SKM-1 treated with dmso at 0.1 percent for 144 hours (cell line): ENCODE data around the gene CCDC85C.

Experiments used
- DNase-seq: peaks from one replicate; lab custom pipeline; 2025; ENCODE audit not compliant: unreplicated experiment; lab: John Stamatoyannopoulos, UW

CCDC85C gene

DNA sequence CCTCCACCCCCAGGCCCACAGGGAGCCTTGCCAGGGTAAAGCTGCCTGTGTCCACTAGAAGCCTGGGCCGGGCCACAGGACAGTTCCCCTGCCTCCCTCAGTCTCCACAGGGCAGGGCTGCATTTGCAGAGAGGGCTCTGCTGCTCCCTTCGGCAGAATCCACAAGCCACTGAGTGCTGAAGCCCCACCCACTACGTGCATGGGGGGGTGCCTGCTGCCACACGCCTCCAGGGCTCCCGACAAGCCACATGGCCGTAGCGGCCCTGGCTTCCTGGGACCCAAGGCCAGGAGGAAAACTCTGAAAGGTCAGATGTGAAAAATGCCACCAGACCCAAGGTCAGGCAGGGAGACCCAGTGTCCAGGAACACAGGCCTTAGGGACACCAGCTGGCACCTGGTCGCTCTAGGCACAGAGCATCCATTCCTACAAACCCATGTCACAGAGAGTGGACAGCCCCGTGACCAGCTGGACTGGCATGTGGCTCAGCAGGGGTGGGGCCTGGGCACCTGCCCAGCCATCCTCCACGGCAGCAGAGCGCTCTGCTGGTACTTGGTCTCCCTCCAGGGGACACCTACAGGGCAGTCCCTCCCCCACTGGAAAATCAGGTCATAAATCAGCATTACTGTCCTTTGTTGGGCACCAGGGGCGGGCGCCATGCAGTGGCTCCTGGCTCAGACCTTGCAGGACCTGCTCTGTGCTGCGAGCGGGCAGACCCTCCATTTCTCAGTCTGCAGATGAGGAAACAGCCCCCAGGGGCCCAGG, 42.9 kb downstream of the CCDC85C start:
- DNase-seq = no peak

- no peak for DNase-seq
Measured at GRCh38 chr14:99560403-99560802, 43.6 kb downstream of the CCDC85C start.

DNA sequence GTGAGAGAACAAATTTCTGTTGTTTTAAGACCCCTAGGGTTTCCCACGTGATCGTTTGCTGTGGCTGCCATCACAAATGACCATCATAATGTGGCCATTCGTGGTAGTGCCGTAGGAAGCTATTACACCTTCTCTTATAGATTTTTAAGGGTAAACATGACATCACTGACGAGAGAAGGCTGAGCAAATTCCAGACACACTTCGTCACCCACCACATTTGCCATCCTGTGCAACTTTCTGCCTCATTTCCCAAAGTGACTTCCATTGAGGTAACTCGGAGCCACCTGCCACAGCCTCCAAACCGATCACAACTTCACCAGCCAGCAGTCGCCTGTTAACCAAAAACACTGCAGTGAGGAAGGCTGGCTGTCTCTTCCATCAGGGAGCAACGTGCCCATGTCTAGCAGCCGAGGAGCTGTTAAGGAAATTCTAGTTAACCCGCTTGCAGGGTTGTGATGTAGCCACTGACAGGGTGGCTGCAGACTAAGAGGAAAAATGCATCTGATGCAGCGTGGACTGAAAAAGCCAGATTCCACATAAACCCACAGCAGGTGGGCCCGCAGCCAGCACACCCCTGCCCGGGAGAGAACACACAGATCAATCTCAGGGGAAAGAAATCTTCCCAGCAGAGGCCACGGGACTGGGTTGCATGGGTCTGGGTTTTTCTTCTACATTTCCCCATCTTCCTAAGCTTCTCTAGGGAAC, 44.6 kb downstream of the CCDC85C start:
- DNase-seq = no peak

GRCh38 chr14:99556134-99556791, 47.7 kb downstream of the CCDC85C start:
- DNase-seq = no peak

- no peak for DNase-seq
Measured at GRCh38 chr14:99554757-99555531, 49.1 kb downstream of the CCDC85C start.

GRCh38 chr14:99554184-99554583, 49.8 kb downstream of the CCDC85C start:
- DNase-seq = no peak

- no peak for DNase-seq
Measured at GRCh38 chr14:99552572-99553216, 51.3 kb downstream of the CCDC85C start.

- DNase-seq = no peak
Measured at GRCh38 chr14:99552021-99552553, 51.9 kb downstream of the CCDC85C start.

GRCh38 chr14:99551034-99551922, 52.7 kb downstream of the CCDC85C start:
- DNase-seq = no peak

DNA sequence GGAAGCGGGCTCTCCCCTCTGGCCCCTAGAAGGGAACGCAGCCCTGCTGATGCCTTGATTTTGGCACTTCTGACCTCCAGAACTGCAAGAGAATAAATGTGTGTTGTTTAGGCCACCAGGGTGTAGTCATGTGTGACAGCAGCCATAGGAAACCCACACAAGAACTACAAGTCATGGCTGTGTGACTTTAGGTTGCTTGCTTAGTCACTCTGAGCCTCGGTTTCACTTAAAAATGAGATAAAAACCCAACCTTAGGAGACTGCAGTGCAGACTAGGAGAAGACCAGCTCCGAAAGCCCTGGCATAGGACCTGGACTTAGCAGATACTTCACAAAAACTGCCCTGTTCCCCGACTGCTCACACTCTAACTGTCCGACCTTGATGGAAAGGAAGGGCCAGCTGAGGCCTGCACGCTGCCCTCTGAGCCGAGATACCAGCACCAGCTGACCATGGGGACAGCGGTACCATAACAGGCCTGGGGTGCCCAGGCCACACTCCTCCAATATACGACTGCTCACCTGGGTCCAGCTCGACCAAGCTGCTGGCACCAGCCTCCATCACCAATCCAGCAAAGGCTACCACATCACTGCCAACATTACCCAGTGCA, 53.5 kb downstream of the CCDC85C start:
- no peak for DNase-seq

- no peak for DNase-seq
Measured at GRCh38 chr14:99549684-99550083, 54.3 kb downstream of the CCDC85C start.

GRCh38 chr14:99548871-99549515, 55.0 kb downstream of the CCDC85C start:
- no peak for DNase-seq

- no peak for DNase-seq
Measured at GRCh38 chr14:99548255-99548654, 55.8 kb downstream of the CCDC85C start.

DNA sequence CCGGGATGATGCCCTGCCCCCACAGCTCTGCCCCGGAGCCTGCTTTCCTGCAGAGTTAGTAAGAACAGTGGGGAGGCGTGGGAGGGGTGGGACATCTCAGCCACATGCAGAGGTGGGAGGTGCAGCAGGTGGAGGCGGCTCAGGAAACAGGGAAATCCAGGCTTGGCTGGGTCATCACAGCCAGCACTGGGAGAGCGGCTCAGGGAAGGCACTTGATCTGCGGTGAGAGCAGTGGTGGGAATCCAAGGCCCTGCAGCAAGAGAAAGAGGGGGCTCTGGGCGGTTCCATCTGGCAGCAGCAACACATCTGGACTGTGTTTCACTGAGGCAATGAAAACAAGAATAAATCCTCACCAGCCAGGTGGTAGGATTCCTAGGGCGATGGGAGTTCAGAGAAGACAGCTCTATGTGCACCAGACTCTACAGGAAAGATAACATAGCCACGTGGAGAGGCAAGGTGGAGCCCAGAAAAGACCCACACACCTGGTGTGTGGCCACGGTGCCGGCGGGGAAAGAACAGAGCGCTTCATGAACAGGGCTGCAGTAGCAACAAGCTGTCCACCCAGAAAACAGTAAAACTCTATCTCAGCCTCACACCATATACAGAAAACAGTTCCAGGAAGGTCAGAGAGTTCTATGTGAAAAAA, 57.6 kb downstream of the CCDC85C start:
- DNase-seq = no peak

DNA sequence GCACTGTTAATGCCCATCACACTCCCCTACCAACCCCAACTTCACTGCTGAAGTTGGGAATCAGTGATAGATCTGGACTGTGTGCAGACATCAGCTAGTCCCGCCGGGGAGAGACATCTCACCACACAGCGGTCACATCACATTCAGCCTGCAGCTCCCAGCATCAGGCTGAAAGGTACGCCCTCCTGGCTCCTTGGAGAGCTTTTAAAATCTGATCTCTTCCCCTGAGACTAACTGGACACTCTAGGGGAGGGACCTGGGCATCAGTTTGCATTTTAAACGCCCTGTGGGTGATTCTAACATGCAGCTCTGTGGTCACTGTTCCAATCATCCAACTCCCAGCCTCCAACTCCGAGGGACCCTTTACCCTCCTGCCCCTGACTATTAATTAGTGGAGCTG, 58.4 kb downstream of the CCDC85C start:
- no peak for DNase-seq

GRCh38 chr14:99544991-99545390, 59.0 kb downstream of the CCDC85C start:
- no peak for DNase-seq

- no peak for DNase-seq
Measured at GRCh38 chr14:99543985-99544384, 60.0 kb downstream of the CCDC85C start.

DNA sequence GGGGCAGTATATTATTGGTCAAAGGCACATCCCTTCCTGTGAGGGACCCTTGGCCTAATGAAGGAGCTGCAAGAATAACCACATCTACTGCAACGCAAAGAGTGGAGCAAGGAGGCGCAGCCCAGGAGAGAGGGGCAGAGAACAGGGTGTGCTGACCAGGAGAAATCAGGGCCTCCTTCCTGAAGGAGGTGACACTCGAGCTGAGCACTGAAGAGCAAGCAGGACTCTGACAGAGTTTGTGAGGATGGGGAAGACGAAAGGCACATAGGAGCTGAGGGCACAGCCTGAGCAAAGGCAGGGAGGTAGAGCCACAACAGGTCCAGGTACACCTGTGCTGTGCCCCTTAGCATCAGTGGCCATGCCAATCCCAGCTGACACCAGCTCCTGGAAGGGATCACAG, 60.6 kb downstream of the CCDC85C start:
- DNase-seq = no peak
